Measurements from ENCODE around the gene UROC1.
"Not testable (repeated sequence)": the region's sequence is repeated elsewhere in the genome, so short reads cannot be mapped to it uniquely, and the experiment has no call there.

The UROC1 gene

DNA sequence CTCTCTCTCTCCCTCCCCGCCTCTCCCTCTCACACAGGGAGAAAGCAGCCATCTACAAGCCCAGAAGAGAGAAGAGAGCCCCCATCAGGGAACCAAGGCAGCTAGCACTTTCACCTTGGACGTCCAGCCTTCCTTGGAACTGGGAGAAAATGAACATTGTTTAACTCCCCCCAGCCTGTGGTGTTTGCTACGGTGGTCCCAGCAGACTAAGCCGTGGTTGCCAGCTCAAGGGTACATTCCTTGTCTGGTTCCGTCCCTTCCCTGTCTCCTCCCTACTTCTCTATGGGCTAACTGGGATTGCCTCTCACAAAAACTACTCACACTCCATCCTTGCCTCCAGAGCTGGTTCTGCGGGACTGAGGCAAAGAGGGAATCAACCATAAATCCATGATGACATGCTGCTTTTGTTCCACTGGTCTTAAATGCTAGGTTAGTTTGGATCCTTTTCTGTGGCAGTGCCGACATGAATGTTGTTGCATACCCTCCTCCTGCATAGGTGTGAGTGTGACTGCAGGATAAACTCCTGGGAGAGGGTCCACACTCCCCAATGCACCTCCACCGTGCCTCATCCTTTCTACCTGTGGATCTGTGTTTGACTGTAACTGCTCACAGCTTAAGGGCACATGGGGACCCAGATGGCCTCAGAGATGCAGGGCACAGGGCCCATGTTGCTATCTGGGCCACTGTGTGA, 29.1 kb upstream of the UROC1 start:
- no peak for DNase-seq

DNA sequence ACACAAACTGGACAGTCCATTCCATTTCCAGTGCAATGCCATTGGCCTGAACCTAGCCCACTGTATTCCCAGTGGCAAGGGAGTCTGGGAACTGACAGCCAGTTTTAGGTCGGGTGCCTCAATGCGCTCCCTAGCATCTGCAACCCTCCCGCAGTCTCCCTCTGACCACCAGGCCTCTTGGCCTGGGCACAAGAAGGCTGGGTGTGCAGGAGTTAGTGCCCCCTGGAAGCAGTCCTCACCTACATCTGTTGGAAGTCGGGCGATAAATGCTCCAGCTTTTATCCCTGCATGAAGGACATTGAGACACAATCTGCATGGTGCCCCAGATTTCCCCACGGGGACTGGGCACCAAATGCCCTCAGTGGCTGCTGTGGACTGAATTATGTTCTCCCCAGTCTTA, 28.4 kb upstream of the UROC1 start:
- DNase-seq: no peak

DNA sequence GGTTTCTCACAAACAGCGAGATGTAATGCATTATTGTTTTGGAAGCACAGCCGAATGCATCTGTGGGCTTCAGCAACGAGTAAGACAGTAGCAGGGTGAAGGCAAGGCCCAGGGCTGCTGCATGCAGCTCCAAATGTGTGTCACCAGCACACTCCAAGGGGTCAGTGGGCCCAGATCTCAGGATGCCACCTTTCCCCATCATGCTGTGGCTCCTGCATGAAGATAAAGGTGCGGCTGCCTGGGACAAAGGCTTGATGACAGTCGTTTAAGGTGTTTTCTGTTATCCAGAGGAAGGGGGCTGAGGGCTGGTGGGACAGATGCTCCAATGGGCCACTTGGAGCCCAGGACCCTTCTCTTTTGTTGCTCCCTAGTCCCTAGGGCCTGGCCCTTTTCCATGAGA, 28.0 kb upstream of the UROC1 start:
- no peak for DNase-seq

DNA sequence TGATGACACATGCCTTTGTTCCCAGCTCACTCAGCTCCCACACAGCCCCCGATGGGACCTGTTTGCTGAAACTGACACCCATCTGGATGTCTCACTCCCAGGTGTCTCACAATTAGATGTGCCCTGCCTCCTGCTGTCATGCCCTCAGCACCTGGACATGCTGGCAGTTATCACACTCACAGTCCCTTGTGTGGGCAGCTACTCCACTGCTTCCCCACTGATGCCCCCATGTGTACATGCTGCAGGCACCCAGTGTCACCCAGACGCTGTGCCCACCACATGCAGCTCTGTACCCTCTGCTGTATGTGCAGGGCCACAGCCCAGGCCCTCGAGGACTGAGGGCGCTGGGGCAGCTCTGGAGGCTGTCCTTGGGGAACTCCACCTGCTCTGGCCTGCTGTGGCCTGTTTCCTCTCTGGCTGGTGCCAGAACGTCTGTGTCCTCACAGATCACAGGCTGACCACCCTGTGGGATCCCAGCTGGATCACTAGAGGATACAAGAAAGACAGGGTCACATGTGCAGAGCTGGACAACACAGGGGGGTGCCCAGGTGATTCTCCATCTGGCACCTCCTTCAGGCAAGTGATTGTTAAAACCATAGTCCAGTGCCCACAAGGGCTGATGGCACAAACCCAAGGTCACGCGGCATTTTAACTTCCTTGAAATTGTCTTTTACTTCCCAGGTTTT, 27.2 kb upstream of the UROC1 start:
- no peak for DNase-seq

DNA sequence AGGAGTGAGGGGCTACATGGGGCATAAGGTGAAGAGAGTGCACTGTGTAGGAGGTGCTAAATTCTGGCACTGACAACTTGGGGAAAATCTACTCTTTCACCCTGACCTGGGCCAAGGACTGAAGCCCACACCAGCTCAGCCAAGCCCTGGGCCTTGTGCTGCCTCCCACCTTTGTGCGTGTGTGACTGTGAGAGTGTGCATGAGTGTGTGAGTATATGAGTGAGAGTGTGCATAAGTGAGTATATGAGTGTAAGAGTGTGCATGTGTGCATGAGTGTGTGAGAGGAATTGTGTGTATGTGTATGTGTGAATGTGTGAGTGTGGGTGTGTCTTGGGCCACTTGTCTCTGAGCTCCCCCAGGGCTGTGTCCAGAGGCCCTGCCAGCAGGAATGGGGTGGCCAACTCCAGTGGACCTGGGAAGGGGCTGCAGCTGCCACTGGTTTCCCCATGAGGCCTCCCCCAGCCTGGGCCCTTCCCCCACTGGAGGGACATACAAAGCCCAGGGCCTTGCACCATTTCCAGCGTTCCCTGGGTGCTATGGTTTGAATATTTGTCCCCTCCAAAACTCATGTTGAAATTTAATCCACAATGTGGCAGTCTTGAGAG, 26.0 kb upstream of the UROC1 start:
- DNase-seq: no peak

DNA sequence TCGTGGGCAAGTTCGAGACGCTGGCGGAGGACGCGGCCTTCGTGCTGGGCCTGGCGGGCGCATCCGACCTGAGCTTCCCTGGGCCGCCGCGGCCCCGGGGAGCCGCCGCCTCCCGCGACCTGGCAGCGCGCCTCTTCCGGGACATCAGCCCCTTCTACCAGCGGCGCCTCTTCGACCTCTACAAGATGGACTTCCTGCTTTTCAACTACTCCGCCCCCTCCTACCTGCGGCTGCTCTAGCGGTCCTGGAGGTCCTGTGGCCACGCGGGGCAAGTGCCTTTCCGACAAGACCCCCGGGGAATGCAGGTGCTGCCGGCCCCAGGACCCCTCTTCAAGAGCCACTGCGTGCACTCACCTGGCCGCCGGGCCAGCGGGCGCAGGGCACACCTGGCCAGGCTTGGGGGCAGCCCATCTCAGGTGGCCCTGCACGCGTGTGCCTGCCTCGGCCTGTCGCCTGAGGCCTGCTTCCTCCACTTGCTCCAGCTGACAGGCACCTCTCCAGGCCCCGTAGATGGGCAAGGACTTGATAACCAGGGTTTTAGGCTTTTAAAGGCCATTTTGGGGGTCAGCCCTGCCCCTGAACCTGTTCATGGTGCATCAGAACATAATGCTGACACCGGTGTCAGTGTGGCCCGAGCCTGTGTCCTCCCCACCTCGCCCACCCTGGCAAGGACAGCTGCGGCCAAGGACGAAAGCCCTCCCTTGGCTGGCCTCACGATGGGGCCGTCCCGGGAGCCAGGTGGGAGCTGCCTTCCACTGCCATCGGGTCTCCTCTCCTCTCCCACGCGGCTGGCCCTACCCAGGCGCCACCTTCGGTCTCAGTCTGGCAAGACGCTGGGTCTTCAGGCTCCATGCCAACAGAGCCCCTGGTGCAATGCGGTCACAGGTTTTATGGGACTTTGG, 25.0 kb upstream of the UROC1 start:
- DNase-seq: no peak

DNA sequence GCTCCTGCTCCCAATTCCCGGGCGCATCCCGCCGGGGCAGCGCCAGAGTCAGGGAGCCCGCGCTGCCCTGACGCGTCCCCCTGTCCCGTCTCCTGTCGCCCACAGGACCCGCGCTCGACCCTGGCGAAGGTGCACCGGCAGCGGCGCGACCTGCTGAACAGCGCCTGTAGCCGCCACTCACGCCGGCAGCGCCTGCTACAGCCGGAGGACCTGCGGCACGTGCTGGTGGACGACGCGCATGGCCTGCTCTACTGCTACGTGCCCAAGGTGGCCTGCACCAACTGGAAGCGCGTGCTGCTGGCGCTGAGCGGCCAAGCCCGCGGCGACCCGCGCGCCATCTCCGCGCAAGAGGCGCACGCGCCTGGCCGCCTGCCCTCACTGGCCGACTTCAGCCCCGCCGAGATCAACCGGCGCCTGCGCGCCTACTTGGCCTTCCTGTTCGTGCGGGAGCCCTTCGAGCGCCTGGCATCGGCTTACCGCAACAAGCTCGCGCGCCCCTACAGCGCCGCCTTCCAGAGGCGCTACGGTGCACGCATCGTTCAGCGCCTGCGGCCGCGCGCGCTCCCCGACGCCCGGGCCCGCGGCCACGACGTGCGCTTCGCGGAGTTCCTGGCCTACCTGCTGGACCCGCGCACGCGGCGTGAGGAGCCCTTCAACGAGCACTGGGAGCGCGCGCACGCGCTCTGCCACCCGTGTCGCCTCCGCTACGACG, 24.2 kb upstream of the UROC1 start:
- no peak for DNase-seq

DNA sequence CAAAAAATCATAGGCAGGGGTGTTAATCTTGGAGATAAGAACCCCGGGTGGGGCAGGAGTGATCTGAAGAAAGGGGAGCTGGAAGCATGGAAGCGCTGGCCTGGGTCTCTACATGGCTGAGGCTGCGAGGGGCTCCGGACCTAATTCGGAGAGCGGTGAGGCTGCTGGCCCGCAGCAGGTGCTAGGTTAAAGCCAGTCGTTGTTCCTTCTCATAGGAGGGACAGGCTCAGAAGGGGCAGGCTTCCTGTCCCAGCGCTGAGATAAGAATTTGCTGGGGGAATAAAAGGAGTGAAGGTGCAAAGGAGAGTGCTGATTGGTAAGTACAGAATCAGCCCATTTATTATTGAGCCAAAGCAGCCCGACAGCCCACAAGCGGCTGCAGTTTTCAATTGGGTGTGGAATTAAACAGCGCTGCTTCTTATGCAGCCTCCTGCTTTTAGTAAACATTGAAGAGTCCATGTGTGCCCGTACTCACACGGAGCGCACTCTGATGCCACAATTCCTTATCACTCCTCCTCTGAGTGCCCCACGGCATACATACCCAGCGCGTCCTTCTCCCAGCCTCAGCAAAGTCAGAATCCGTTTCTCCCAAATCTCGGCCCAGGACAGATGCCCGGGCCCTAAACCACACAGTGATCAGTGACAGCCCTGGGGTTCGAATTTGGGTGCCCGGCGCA, 23.5 kb upstream of the UROC1 start:
- DNase-seq: no peak

DNA sequence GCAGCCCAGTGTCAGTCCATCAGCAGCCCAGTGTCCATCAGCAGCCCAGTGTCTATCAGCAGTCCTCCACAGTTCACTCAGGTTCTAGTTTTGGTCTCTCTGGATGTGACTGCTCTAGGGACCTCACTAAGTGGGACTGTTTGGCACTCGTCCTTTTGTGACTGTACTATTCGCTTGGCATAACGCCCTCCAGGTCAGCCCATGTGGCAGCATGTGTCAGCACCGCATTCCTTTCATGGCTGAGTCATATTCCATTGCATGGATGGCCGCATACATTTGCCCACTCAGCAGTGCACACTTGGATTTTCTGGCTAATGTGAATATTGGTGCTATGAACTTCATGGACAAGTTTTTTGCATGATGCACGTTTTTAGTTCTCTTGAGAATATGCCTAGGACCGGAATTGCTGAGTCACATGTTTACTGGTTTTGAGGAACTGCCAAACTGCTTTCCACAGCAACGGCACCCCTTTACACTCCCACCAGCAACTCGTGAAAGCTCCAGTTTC, 22.8 kb upstream of the UROC1 start:
- no peak for DNase-seq

DNA sequence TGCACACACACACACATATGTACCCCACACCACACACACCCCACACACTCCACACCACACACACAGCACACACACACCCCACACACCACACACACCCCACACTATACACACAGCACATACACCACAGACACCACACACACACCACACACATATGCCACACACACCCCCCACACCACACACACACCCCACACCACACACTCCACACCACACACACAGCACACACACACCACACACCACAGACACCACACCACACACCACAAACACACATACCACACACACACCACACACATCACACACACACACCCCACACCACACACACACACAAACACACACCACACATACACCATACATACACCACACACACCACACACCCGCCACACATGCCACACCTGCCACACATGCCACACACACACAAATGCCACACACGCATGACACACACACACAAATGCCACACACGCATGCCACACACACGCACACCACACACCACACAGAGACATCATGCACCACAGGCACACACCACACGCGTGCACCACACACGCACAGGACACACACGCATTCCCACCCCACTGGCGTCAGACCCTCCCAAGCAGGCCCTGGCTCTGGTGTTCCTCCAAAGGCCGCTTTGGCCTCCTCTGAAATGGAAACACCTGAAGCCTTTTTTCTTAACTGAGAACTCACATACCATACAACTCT, 22.1 kb upstream of the UROC1 start:
- DNase-seq: no peak

DNA sequence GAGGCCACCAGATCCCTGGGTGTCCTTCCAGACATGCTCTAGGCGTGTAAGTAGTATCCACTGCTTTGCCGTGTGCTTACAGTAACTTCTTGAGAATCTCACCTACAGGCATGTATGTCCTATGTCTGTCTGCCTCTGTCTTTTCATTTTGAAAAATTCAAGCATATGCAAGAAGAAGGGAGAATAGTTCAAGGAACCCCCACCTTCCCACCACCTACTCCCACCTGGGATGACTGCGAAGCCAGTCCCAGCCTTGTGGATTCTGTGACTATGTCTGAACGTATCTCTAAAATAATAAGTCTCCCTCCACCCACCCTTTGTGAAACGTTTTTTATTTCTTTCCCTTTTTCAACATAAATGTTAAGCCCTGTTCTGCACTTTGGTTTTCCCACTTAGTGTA, 21.4 kb upstream of the UROC1 start:
- no peak for DNase-seq

DNA sequence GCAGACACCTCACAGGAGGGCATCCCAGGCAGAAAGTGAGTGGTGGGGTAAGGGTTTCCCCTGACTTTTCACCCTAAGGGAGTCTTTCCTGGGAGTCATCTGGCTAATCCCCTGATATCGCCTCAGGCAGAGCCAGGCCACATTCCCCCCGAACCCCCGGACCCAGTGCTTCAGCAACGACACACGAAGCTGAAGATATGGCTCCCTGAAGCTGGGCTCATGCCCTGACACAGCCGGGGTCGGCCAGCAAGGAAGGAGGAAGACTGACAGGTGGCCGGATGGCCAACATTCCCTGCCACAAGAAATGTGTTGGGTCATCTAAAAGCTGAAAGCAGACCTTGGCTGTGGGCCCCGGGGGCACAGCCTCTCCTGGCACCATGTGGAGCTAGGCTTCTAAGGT, 20.7 kb upstream of the UROC1 start:
- DNase-seq: no peak

DNA sequence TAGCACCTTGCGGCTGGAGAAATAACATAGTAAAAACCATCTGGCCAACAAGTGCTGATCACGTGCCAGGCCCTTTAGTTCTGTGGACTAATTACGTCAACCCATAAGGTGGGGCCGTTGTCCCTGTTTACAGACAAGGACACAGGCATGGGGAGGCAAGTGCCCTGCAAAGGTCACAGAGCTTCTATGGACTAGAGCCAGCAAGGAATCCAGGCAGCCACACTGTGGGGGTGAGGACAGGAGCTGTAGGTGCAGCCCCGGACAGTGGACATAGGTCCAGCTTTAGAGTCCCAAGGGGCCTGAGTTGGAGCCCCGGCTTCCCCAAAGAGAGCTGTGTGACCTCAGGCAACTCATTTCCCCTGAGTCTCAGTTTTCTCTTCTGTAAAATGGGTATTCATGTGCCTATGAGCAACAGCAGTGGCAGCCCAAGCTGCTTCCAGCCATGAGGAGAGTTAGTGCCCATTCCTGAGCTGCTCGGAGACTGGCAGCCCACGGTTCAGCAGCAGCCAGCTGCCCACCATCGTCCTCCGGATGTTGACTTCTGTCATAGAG, 20.2 kb upstream of the UROC1 start:
- peak; percentile 1 for DNase-seq

DNA sequence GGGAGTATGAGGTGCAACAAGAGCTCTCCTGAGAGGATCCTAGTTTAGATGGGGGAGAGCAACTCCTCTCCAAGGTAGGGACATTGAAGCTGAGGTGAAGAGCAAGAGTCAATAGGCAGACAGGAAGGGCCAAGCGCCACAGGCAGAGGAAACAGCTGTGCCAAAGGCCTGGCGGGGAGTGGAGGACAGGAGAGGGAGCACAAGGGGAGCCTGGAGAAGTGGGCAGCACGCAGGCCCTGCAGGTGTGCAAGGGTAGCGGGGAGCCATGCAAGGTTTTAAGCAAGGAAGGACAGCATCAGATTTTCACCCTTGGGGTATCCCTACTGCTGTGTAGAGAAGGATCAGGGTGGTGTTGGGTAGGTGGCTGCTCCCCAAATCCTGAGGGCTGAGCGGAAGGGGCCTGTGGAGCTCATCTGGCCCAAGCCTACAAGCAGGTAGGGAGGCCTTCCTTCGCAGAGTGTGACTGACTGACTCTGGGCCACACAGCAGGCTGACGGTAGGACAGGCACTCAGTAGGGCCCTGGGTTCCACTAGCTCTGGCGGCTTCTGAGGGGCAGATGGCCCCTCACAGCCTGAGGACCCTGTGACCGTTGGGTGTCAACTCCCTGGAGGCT, 19.6 kb upstream of the UROC1 start:
- no peak for DNase-seq

DNA sequence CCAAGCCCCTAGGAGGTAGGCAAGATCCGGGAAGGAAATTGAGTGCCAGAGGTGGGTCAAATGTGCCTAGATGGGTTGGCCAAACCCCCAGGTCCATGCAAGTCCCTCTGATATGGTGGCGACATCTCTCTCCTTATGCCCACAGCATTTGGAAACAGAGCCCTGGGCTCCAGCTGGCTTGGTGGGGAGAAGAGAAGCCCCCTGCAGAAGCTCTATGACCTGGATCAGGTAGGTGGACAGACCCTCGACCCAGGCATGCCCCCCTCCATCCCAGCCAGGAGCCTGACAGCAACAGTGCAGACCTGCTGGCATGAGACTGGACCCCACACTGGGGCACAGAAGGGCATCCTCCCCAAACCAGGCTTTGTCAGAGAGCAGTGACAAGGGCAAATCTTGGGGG, 18.6 kb upstream of the UROC1 start:
- no peak for DNase-seq

DNA sequence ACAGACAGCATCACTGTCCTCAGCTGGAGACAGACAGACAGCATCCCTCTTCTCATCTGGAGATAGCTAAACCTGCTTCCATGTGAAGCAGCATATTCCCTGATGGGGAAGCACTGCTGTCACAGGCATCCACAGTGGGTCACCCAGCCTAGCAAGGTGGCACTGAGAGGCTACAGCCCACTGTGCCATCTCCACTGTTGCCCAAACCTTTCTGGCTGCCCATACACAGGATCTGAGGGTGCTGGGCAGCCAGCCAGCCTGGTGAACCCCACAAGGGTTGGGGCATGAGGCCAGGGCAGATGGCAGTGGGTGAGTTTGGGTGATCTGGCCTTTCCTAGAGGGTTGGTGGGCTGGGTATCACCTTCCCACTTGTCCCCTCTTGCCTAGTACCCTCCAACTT, 18.1 kb upstream of the UROC1 start:
- no peak for DNase-seq

DNA sequence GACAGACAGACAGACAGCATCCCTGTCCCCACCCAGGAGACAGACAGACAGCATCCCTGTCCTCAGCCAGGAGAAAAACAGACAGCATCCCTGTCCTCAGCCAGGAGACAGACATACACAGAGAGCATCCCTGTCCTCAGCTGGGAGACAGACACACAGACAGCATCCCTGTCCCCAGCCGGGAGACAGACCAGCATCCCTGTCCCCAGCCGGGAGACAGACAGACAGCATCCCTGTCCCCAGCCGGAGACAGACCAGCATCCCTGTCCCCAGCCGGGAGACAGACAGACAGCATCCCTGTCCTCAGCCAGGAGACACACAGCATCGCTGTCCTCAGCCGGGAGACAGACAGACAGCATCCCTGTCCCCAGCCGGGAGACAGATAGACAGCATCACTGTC, 17.1 kb upstream of the UROC1 start:
- not testable (repeated sequence) for DNase-seq

DNA sequence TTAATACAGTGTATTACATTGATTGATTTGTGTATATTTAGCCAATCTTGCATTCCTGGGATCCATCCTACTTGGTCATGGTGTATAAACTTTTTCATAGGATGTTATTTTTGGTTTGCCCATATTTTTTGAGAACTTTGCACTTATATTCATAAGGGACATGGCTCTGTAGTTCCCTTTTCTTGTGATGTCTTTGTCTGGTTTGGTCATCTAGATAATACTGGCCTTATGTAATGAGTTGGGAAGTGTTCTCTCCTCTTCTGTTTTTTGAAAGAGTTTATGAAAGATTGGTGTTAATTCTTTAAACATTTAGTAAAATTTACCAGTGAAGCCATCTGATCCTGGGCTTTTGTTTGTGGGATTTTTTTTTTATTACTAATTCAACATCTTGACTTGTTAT, 15.9 kb upstream of the UROC1 start:
- no peak for DNase-seq

DNA sequence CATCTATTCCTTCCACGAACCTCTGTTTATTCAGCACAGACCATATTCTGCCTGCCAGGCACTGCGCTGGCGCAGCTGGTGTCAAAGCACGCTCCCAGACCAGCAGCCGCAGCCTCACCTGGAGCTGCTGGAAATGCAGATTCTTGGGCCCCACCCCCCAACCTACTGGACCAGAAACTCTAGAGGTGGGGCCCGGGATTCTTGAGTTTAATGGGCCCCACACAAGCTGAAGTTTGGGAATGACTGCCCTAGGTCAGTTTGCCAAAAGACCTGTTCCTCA, 13.4 kb upstream of the UROC1 start:
- no peak for DNase-seq

DNA sequence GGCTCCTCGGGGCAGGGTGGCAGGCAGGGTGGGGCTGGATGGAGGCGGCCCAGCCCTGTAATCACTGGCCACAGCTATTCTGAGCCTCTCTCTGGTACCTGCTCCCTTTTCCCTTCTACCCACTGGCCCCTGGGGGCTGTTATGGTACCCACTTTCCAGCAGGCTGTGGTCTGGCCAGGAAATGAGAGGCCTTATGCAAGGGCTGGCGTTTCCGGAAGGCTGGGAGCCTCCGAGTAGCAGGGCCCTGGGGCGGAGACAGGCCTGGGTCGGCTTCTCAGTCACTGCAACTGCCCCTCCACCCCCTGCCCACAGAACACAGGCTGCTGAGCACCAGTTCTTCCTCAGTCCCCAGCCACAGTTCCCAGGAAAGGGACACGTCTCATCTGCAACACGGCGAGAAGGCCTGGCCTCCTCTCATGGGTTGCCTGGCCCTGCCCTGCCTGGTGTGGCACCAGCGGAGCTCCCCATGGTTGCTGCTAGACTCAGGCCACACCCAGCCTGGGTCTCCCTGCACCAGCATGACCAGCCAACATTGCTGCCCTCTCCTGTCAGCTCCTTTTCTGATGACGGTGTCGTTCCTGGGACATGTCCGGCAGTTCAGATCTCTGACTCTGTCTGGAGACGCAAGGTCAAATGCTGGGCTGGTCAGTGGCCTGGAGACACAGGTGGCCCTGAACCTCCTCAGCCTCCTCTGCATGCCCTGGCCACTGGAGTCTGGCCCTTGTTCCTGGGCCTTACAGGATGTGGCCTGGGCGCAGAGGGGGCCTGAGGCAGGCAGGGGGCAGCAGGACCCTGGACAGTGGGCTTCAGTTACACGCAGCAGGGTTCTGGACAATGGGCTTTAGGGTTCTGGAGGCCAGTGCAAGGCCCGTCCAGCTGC, 12.8 kb upstream of the UROC1 start:
- DNase-seq: no peak

Measured in activated CD4-positive, CD25-positive, alpha-beta regulatory T cell treated with anti-CD3 and anti-CD28 coated beads, Interleukin-2, amount 50 U/mL, for 72 hours (primary cell).